A549 (cell line): ENCODE results near the gene ENO2. TPM values are rescaled to one million over a fixed set of nuclear protein-coding genes. Genes with fewer than 3 reads are reported as not detected.
A peak's percentile ranks its signal among the peaks of the same experiment; 100 is the strongest.

Source experiments
- ATAC-seq, 2 experiments: fragments of 200-7000 bp in 1 of 2; fragments of >200 bp in 1 of 2; cut with Nextera tagmentation in 1 of 2; cut with Tn5 transposase in 1 of 2; 3 replicates each; pipeline versions ENCODE4 v1.8.0 to v1.9.1; 2018 to 2020; ENCODE audit warnings: mild to moderate bottlenecking in 1 of 2, moderate library complexity in 1 of 2
- CTCF ChIA-PET: fragments of 300-600 bp; sonication (Branson Sonifier 250); formaldehyde crosslinking; extraction: SDS; loops from one replicate; lab custom pipeline; 2021; ENCODE audit warnings: antibody characterized with exemption, inconsistent platforms; lab: Yijun Ruan, JAX
- POLR2A ChIA-PET: fragments of 350-600 bp; formaldehyde crosslinking; extraction: SDS; loops from one replicate; lab custom pipeline; 2021; ENCODE audit warnings: antibody characterized with exemption, inconsistent platforms; lab: Yijun Ruan, JAX
- DNase-seq, 2 experiments: peaks; one replicate each; pipeline versions ENCODE4 v3.0.0 to v3.0.0-alpha.2; 2011 to 2016; ENCODE audit warnings: low read depth in 1 of 2, low spot score in 1 of 2
- FAIRE-seq: peaks from 2 replicates; lab custom pipeline; 2011; peaks lifted over from hg19 to GRCh38; lab: Jason Lieb, UNC
- H3K27ac ChIP-seq, 2 experiments: fragments of >200 bp; sonication (Bioruptor Twin); formaldehyde crosslinking; 3 replicates each; pipeline ENCODE4 v1.5.1; 2016 to 2017
- H3K4me1 ChIP-seq: fragments of >200 bp; sonication (Bioruptor Twin); formaldehyde crosslinking; 3 replicates; pipeline ENCODE4 v1.6.1; 2016
- H3K4me2 ChIP-seq: fragments of >200 bp; sonication (Bioruptor Twin); formaldehyde crosslinking; 3 replicates; pipeline ENCODE4 v1.6.1; 2016
- H3K4me3 ChIP-seq: fragments of >200 bp; sonication (Bioruptor Twin); formaldehyde crosslinking; 3 replicates; pipeline ENCODE4 v1.5.1; 2016
- H3K9me3 ChIP-seq: fragments of >200 bp; sonication (Bioruptor Twin); formaldehyde crosslinking; 3 replicates; pipeline ENCODE4 v1.6.1; 2016
- BCL3 ChIP-seq: fragments of >200 bp; sonication (Bioruptor Twin); formaldehyde crosslinking; IDR thresholded peaks from 3 replicates; pipeline ENCODE4 v1.6.1; 2016
- CBX2 ChIP-seq: fragments of 200-600 bp; sonication (generic); IDR thresholded peaks from 2 replicates; pipeline ENCODE4 v1.6.1; 2016; ENCODE audit warnings: low read depth, mild to moderate bottlenecking, borderline replicate concordance
- CEBPB ChIP-seq, 2 experiments: fragments of >200 bp in 1 of 2; sonication (Bioruptor Twin) in 1 of 2; formaldehyde crosslinking in 1 of 2; IDR thresholded peaks; 2 replicates each; pipeline ENCODE4 v1.6.1; 2012 to 2016
- E2F6 ChIP-seq: IDR thresholded peaks from 2 replicates; pipeline ENCODE4 v1.6.1; 2012; ENCODE audit warnings: low read depth, borderline replicate concordance
- EHMT2 ChIP-seq: fragments of 200-600 bp; sonication (generic); IDR thresholded peaks from 2 replicates; pipeline ENCODE4 v1.6.1; 2016; ENCODE audit warnings: antibody characterized with exemption, low read depth, mild to moderate bottlenecking, moderate library complexity
- FOSL2 ChIP-seq, 2 experiments: fragments of 450-650 bp in 1 of 2; fragments of >200 bp in 1 of 2; sonication (Bioruptor Twin) in 1 of 2; formaldehyde crosslinking; IDR thresholded peaks; 2 replicates each; pipeline versions ENCODE4 v1.5.0 to v1.6.1; 2016 to 2020; ENCODE audit warnings: mild to moderate bottlenecking in 1 of 2, moderate library complexity in 1 of 2
- HDAC2 ChIP-seq: fragments of 200-600 bp; sonication (generic); IDR thresholded peaks from 2 replicates; pipeline ENCODE4 v1.6.1; 2016
- HOXB13 ChIP-seq: fragments of 250-450 bp; sonication (Bioruptor Pico); IDR thresholded peaks from 2 replicates; pipeline ENCODE4 v1.5.0; 2020; ENCODE audit warnings: low read depth, mild to moderate bottlenecking, moderate library complexity
- HOXB5 ChIP-seq: fragments of 250-450 bp; sonication (Bioruptor Pico); IDR thresholded peaks from 2 replicates; pipeline ENCODE4 v1.5.0; 2020; ENCODE audit warnings: mild to moderate bottlenecking, moderate library complexity
- JUN ChIP-seq, 2 experiments: fragments of >200 bp; sonication (Bioruptor Twin); formaldehyde crosslinking; IDR thresholded peaks; 2 replicates in 1 of 2; 3 replicates in 1 of 2; pipeline ENCODE4 v1.6.1; 2016 to 2017
- MAX ChIP-seq: IDR thresholded peaks from 2 replicates; pipeline ENCODE4 v1.6.1; 2012
- NFE2L2 ChIP-seq: fragments of 150-350 bp; conservative IDR thresholded peaks from 2 replicates; pipeline ENCODE4 v1.6.1; 2014; ENCODE audit warnings: low read length
- NR3C1 ChIP-seq: fragments of >200 bp; sonication (Bioruptor Twin); formaldehyde crosslinking; IDR thresholded peaks from 3 replicates; pipeline ENCODE4 v1.6.1; 2017
- PBX3 ChIP-seq: IDR thresholded peaks from 2 replicates; pipeline ENCODE4 v1.6.1; 2012
- PHF8 ChIP-seq: fragments of 200-600 bp; sonication (generic); IDR thresholded peaks from 2 replicates; pipeline ENCODE4 v1.6.1; 2016; ENCODE audit warnings: low read depth, mild to moderate bottlenecking, antibody characterized with exemption, moderate library complexity, borderline replicate concordance
- POLR2A ChIP-seq: IDR thresholded peaks from 2 replicates; pipeline ENCODE4 v1.6.1; 2012; ENCODE audit warnings: mild to moderate bottlenecking, low read length
- POLR2AphosphoS2 ChIP-seq: conservative IDR thresholded peaks from 2 replicates; pipeline ENCODE4 v1.6.1; 2012; ENCODE audit warnings: low read length, improper control_type of control experiment, inconsistent platforms
- RARB ChIP-seq: fragments of 250-450 bp; sonication (Bioruptor Pico); IDR thresholded peaks from 2 replicates; pipeline ENCODE4 v1.8.0; 2021; ENCODE audit warnings: mild to moderate bottlenecking, moderate library complexity
- REST ChIP-seq: fragments of 200-600 bp; sonication (generic); IDR thresholded peaks from 2 replicates; pipeline ENCODE4 v1.6.1; 2016; ENCODE audit warnings: antibody characterized with exemption, mild to moderate bottlenecking, moderate library complexity
- TP53 ChIP-seq: fragments of 250-450 bp; sonication (Bioruptor Pico); IDR thresholded peaks from 2 replicates; pipeline ENCODE4 v1.5.0; 2021; ENCODE audit warnings: mild to moderate bottlenecking, moderate library complexity
- USF2 ChIP-seq: fragments of 450-650 bp; IDR thresholded peaks from 2 replicates; pipeline ENCODE4 v1.6.1; 2014; ENCODE audit warnings: antibody characterized with exemption
- ZNF302 ChIP-seq: fragments of 250-450 bp; sonication (Bioruptor Pico); IDR thresholded peaks from 2 replicates; pipeline ENCODE4 v1.9.0; 2021; ENCODE audit warnings: inconsistent platforms, mild to moderate bottlenecking, moderate library complexity
- WGBS: methylation state at CpG from one replicate; pipeline ENCODE4 v1.1.6; 2017; ENCODE audit errors: missing lambda C conversion rate; 5-methylcytosine and 5-hydroxymethylcytosine counted together
- polyA plus RNA-seq, 4 experiments: library from polyadenylated mRNA; depleted of rRNA in 3 of 4; stranded (reverse); fragments of >200 nt; fragmentation: RNase III in 1 of 4; extraction: RNeasy Plus Mini Kit Qiagen cat#74134 plus additional on column Dnase treatment in 1 of 4; gene quantifications; 2 replicates in 3 of 4; 3 replicates in 1 of 4; pipeline ENCODE4 v1.2.3, GENCODE V29; 2011 to 2017

Gene ENO2
- polyA plus RNA-seq, 2 of the 4 experiments (the other 2 are of a cell fraction): 26.2 to 38.6 TPM

- TF ChIP-seq REST: no peak
- TF ChIP-seq, all 56 proteins: peak for 0
These were observed 11.9 kb upstream of the ENO2 start (continued) for GRCh38 chr12:6902448-6902847.

- no peak for FAIRE-seq
- DNase-seq: no peak
- CTCF ChIA-PET: interaction anchor here (1.1 to 22.2 kb wide), 5 partner anchors 9 to 34 kb away, joined by 3 to 232 read pairs (median 65); partner anchors contain the start of genes SPSB2 and TPI1
- ATAC-seq: no peak
- peak overlapping the region; percentile 95 for H3K4me2 ChIP-seq
- peaks cover 11% of the 10 kb centered on the region; the same call in 2 of the 3 replicates for H3K4me1 ChIP-seq
- TF ChIP-seq USF2 (no peak), RARB (CRISPR knock-in tag) (no peak)
- H3K9me3 ChIP-seq: no peaks in the 10 kb centered on the region
- H3K27ac ChIP-seq: peak overlapping the region in 1 of 2 experiments; percentile 91; a peak in 3 of 6 replicates
- H3K4me3 ChIP-seq: no peak overlapping the region
- 93% methylated on average over 1 of the region's 1 CpG for WGBS
- POLR2A ChIA-PET: interaction anchor here (2.5 kb wide), 1 partner anchor 13 kb away, joined by 10 read pairs; no protein-coding TSS in a partner anchor
These were observed 10.7 kb upstream of the ENO2 start for GRCh38 chr12:6903722-6904121.

- no peak for TF ChIP-seq HDAC2
- TF ChIP-seq NR3C1: no peak
- TF ChIP-seq JUN (IDR thresholded peaks at IDR 0.05): peak in 1 of 2 experiments; percentile 71; a peak in 1 of 5 replicates
- 0 out of 3 replicates have a peak, but pooled peaks have one; percentile 26 for TF ChIP-seq BCL3
- TF ChIP-seq CBX2: no peak
- no peak for TF ChIP-seq NFE2L2
- no peak for TF ChIP-seq FOSL2 (IDR thresholded peaks at IDR 0.05)
- peak; percentile 33; the same call in 1 of the 2 replicates for TF ChIP-seq FOSL2 (CRISPR knock-in tag; IDR thresholded peaks at IDR 0.05)
- TF ChIP-seq POLR2AphosphoS2: no peak
- TF ChIP-seq CEBPB (IDR thresholded peaks at IDR 0.05): peak in 1 of 2 experiments; percentile 64; a peak in 2 of 4 replicates
- TF ChIP-seq RARB (CRISPR knock-in tag): no peak
- no peak for TF ChIP-seq EHMT2
- TF ChIP-seq POLR2A: peak; percentile 71
- TF ChIP-seq E2F6: 0 out of 2 replicates have a peak, but pooled peaks have one; percentile 18
- TF ChIP-seq PHF8: peak; percentile 54; the same call in 1 of the 2 replicates
- no peak for TF ChIP-seq PBX3
- peak; percentile 29 for TF ChIP-seq MAX
- TF ChIP-seq ZNF302 (CRISPR knock-in tag): no peak
- TF ChIP-seq TP53 (CRISPR knock-in tag): no peak
- TF ChIP-seq HOXB13 (CRISPR knock-in tag): no peak
- 0 out of 2 replicates have a peak, but pooled peaks have one; percentile 17 for TF ChIP-seq HOXB5 (CRISPR knock-in tag)
- CTCF ChIA-PET: interaction anchor here (1.1 to 22.2 kb wide), 6 partner anchors 10 to 57 kb away, joined by 3 to 232 read pairs (median 36); partner anchors contain the start of genes SPSB2 and TPI1
- FAIRE-seq: peak; percentile 94
These were observed 9.8 kb upstream of the ENO2 start, which contains the start of gene LRRC23 for GRCh38 chr12:6904280-6905276. Gene LRRC23 (plus strand): TSS chr12:6904822. CDS start chr12:6905634, 812 bp downstream.

More at GRCh38 chr12:6904280-6905276, 9.8 kb upstream of the ENO2 start, which contains the start of gene LRRC23:
- POLR2A ChIA-PET: interaction anchor here (0.7 to 2.5 kb wide), 7 partner anchors 10 to 215 kb away, joined by 3 to 10 read pairs (median 5); partner anchors contain the start of genes C12orf57, ENO2, RNU7-1 and SPSB2
- DNase-seq (peak; percentile 95 to 98), ATAC-seq (peak; percentile 94 to 97)
- Histone ChIP-seq H3K4me1 (peaks cover 11% of the 10 kb centered on the region; the same call in 2 of the 3 replicates), H3K4me3 (peak within 1 kb of the TSS; percentile 78), H3K9me3 (no peaks in the 10 kb centered on the region), H3K27ac (peak within 1 kb of the TSS; percentile 82 to 91), H3K4me2 (peak within 1 kb of the TSS; percentile 95)
- WGBS: 9% methylated on average over 31 of the region's 34 CpGs
